AG09309 (cell line): Measurements from ENCODE around the gene DNAI4.

Source experiments
- DNase-seq: peaks from one replicate; pipeline ENCODE4 v3.0.0-alpha.2; 2010; ENCODE audit warnings: low read depth
- H3K4me3 ChIP-seq: 2 replicates; pipeline ENCODE4 v1.5.1; 2011; ENCODE audit warnings: mild to moderate bottlenecking, low read depth, low read length, moderate library complexity; ENCODE audit not compliant: control insufficient read depth
- CTCF ChIP-seq: IDR thresholded peaks from 2 replicates; pipeline ENCODE4 v1.5.1; 2011; ENCODE audit warnings: mild to moderate bottlenecking, low read depth, low read length, inconsistent platforms; ENCODE audit not compliant: insufficient read depth, control insufficient read depth; ENCODE audit errors: missing control alignments

Gene DNAI4

GRCh38 chr1:66929146-66929688 lies 4.6 kb upstream of the DNAI4 start:
- DNase-seq = no peak
- TF ChIP-seq CTCF = no peak
- peak overlapping the region; percentile 60 for H3K4me3 ChIP-seq

GRCh38 chr1:66927528-66927927 lies 2.9 kb upstream of the DNAI4 start:
- no peak for TF ChIP-seq CTCF
- no peak overlapping the region for H3K4me3 ChIP-seq

GRCh38 chr1:66925944-66926343 lies 1.3 kb upstream of the DNAI4 start:
- no peak for TF ChIP-seq CTCF
- no peak for DNase-seq

More at GRCh38 chr1:66927528-66927927, 2.9 kb upstream of the DNAI4 start:
- DNase-seq = no peak

GRCh38 chr1:66925558-66925910 lies 878 bp upstream of the DNAI4 start:
- peak overlapping the region; percentile 68 for H3K4me3 ChIP-seq
- TF ChIP-seq CTCF = no peak
- DNase-seq = no peak

More at GRCh38 chr1:66925944-66926343, 1.3 kb upstream of the DNAI4 start:
- peak overlapping the region; percentile 68 for H3K4me3 ChIP-seq

GRCh38 chr1:66920543-66920942 lies 4.1 kb downstream of the DNAI4 start:
- DNase-seq = no peak
- TF ChIP-seq CTCF = no peak

GRCh38 chr1:66919828-66920227 lies 4.8 kb downstream of the DNAI4 start:
- no peak overlapping the region for H3K4me3 ChIP-seq
- TF ChIP-seq CTCF = no peak
- DNase-seq = no peak

More at GRCh38 chr1:66920543-66920942, 4.1 kb downstream of the DNAI4 start:
- H3K4me3 ChIP-seq = no peak overlapping the region

- H3K4me3 ChIP-seq = no peak overlapping the region
- no peak for DNase-seq
- no peak for TF ChIP-seq CTCF
Observed at GRCh38 chr1:66919063-66919462, 5.6 kb downstream of the DNAI4 start.
